ENCODE measurements around the gene SDK2. TPM values are rescaled to one million over a fixed set of nuclear protein-coding genes. Genes with fewer than 3 reads are reported as not detected.

Gene SDK2
- total RNA-seq, 1 donor: under 0.01 TPM

- no peaks in the 10 kb centered on the region for H3K9me3 ChIP-seq (ENCODE audit: low read depth, low read length)
- no peaks in the 10 kb centered on the region for H3K79me2 ChIP-seq (ENCODE audit: insufficient read depth, low read length)
- peaks cover 6% of the 10 kb centered on the region for H3K27me3 ChIP-seq (ENCODE audit: insufficient read depth, low read length)
- no peaks in the 10 kb centered on the region for H4K20me1 ChIP-seq (ENCODE audit: insufficient read depth, low read length)
- TF ChIP-seq CTCF (IDR thresholded peaks at IDR 0.05; ENCODE audit: extremely low read depth, low read depth, low read length): no peak
- no peak overlapping the region for H3K4me3 ChIP-seq (ENCODE audit: insufficient read depth, low read length)
- H3K4me2 ChIP-seq (ENCODE audit: insufficient read depth, low read length): no peak overlapping the region
- H3K27ac ChIP-seq (ENCODE audit: low read depth, low read length): no peak overlapping the region
- H3K36me3 ChIP-seq (ENCODE audit: insufficient read depth, low read length): no peaks in the 10 kb centered on the region
- H3K4me1 ChIP-seq (ENCODE audit: insufficient read depth, low read length): peaks cover 11% of the 10 kb centered on the region
- H2AFZ ChIP-seq (ENCODE audit: low read length): no peak overlapping the region
- DNase-seq (ENCODE audit: insufficient read length, low spot score, missing footprints): no peak
Observed at GRCh38 chr17:73360961-73361761, 283.1 kb downstream of the SDK2 start.

- Histone ChIP-seq H4K20me1 (ENCODE audit: insufficient read depth, low read length) (no peaks in the 10 kb centered on the region), H2AFZ (ENCODE audit: low read length) (no peak overlapping the region), H3K4me2 (ENCODE audit: insufficient read depth, low read length) (no peak overlapping the region), H3K27me3 (ENCODE audit: insufficient read depth, low read length) (peaks cover 7% of the 10 kb centered on the region), H3K4me3 (ENCODE audit: insufficient read depth, low read length) (no peak overlapping the region), H3K79me2 (ENCODE audit: insufficient read depth, low read length) (no peaks in the 10 kb centered on the region), H3K36me3 (ENCODE audit: insufficient read depth, low read length) (no peaks in the 10 kb centered on the region), H3K9me3 (ENCODE audit: low read depth, low read length) (no peaks in the 10 kb centered on the region), H3K27ac (ENCODE audit: low read depth, low read length) (no peak overlapping the region), H3K4me1 (ENCODE audit: insufficient read depth, low read length) (no peaks in the 10 kb centered on the region)
- DNase-seq (ENCODE audit: insufficient read length, low spot score, missing footprints): no peak
- no peak for TF ChIP-seq CTCF (IDR thresholded peaks at IDR 0.05; ENCODE audit: extremely low read depth, low read depth, low read length)
Observed at GRCh38 chr17:73359987-73360410, 284.2 kb downstream of the SDK2 start.

- Histone ChIP-seq H3K79me2 (ENCODE audit: insufficient read depth, low read length) (no peaks in the 10 kb centered on the region), H2AFZ (ENCODE audit: low read length) (no peak overlapping the region), H3K4me2 (ENCODE audit: insufficient read depth, low read length) (no peak overlapping the region), H3K36me3 (ENCODE audit: insufficient read depth, low read length) (no peaks in the 10 kb centered on the region), H3K27me3 (ENCODE audit: insufficient read depth, low read length) (peaks cover 6% of the 10 kb centered on the region), H3K4me3 (ENCODE audit: insufficient read depth, low read length) (no peak overlapping the region), H4K20me1 (ENCODE audit: insufficient read depth, low read length) (no peaks in the 10 kb centered on the region), H3K4me1 (ENCODE audit: insufficient read depth, low read length) (no peaks in the 10 kb centered on the region), H3K27ac (ENCODE audit: low read depth, low read length) (no peak overlapping the region), H3K9me3 (ENCODE audit: low read depth, low read length) (no peaks in the 10 kb centered on the region)
- no peak for DNase-seq (ENCODE audit: insufficient read length, low spot score, missing footprints)
- TF ChIP-seq CTCF (IDR thresholded peaks at IDR 0.05; ENCODE audit: extremely low read depth, low read depth, low read length): no peak
Observed at GRCh38 chr17:73359352-73359751, 284.9 kb downstream of the SDK2 start.

GRCh38 chr17:73358668-73359067 lies 285.6 kb downstream of the SDK2 start:
- Histone ChIP-seq H2AFZ (ENCODE audit: low read length) (no peak overlapping the region), H3K4me1 (ENCODE audit: insufficient read depth, low read length) (no peaks in the 10 kb centered on the region), H3K4me2 (ENCODE audit: insufficient read depth, low read length) (no peak overlapping the region), H4K20me1 (ENCODE audit: insufficient read depth, low read length) (no peaks in the 10 kb centered on the region), H3K4me3 (ENCODE audit: insufficient read depth, low read length) (no peak overlapping the region), H3K27me3 (ENCODE audit: insufficient read depth, low read length) (peaks cover 6% of the 10 kb centered on the region), H3K79me2 (ENCODE audit: insufficient read depth, low read length) (no peaks in the 10 kb centered on the region), H3K36me3 (ENCODE audit: insufficient read depth, low read length) (no peaks in the 10 kb centered on the region), H3K27ac (ENCODE audit: low read depth, low read length) (no peak overlapping the region), H3K9me3 (ENCODE audit: low read depth, low read length) (no peaks in the 10 kb centered on the region)
- no peak for TF ChIP-seq CTCF (IDR thresholded peaks at IDR 0.05; ENCODE audit: extremely low read depth, low read depth, low read length)
- DNase-seq (ENCODE audit: insufficient read length, low spot score, missing footprints): no peak
